ENCODE measurements around the gene PRDX5. TPM values are rescaled to one million over a fixed set of nuclear protein-coding genes. Genes with fewer than 3 reads are reported as not detected.

The PRDX5 gene
- total RNA-seq, 1 experiment from 2014 or later = 267 TPM

DNA sequence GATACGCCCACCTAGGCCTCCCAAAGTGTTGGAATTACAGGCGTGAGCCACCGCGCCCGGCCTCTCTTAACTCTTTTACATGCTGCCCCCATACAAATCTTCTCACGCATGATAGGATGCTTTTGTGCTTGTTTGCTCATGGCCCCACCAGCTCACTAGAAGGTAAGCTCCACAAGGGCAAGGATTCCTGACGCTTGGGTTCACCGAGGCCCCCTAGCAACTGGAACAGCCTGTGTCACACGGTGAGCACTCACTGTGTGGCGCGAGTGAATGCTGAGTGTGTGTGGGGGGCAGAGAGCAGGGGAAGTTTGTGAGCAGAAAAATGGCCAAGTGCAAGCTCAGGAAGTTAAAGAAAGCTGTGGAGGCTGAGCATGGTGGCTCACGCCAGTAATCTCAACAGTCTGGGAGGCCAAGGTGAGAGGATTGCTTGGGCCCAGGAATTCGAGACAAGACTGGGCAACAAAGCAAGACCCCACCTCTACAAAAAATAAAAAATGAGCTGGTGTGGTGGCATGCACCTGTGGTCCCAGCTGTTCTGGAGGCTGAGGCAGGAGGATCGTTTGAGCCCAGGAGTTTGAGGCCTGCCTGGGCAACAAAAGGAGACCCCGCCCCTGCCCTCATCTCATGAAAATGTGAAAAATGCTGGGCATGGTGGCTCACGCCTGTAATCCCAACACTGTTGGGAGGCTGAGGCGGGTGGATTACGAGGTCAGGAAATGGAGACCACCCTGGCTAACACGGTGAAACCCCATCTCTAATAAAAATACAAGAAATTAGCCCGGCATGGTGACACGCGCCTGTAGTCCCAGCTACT is 35.8 kb upstream of the PRDX5 start:
- DNase-seq (ENCODE audit: low read depth, low spot score) = no peak
- Histone ChIP-seq H3K79me2 (ENCODE audit: insufficient read depth, low read length) (no peaks in the 10 kb centered on the region), H4K20me1 (ENCODE audit: insufficient read depth) (no peaks in the 10 kb centered on the region), H3K27ac (ENCODE audit: low read depth, low read length) (no peak overlapping the region), H2AFZ (ENCODE audit: low read depth, low read length, poor library complexity, severe bottlenecking) (no peak overlapping the region), H3K27me3 (ENCODE audit: insufficient read depth, low read length) (no peaks in the 10 kb centered on the region), H3K9me2 (ENCODE audit: insufficient read depth) (no peaks in the 10 kb centered on the region), H3K9ac (ENCODE audit: low read length) (no peak overlapping the region), H3K9me3 (ENCODE audit: control insufficient read depth in 1 of 2, insufficient read depth in 1 of 2, low read depth in 1 of 2, low read length in 2 of 2) (no peaks in the 10 kb centered on the region), H3K36me3 (ENCODE audit: control insufficient read depth in 1 of 2, insufficient read depth in 2 of 2, low read length in 2 of 2) (no peaks in the 10 kb centered on the region; a peak in 1 of 4 replicates), H3K4me1 (ENCODE audit: control insufficient read depth in 1 of 2, insufficient read depth in 2 of 2, low read length in 2 of 2) (peaks cover 14 to 27% of the 10 kb centered on the region in 2 experiments), H3K4me2 (ENCODE audit: low read length) (no peak overlapping the region), H3K4me3 (replicated peaks in 1 of 2; ENCODE audit: low read depth in 1 of 2, low read length in 2 of 2) (no peak overlapping the region)
- ATAC-seq = no peak
- TF ChIP-seq ZNF274 (IDR thresholded peaks at IDR 0.05; ENCODE audit: low read depth, low read length) (no peak), SRF (IDR thresholded peaks at IDR 0.05; ENCODE audit: low read depth) (no peak), ZFX (IDR thresholded peaks at IDR 0.05) (no peak), YY1 (IDR thresholded peaks at IDR 0.05; ENCODE audit: extremely low read depth, insufficient replicate concordance, low read depth, low read length) (no peak), POLR2A (IDR thresholded peaks at IDR 0.05; ENCODE audit: borderline replicate concordance, extremely low read depth, insufficient read depth, insufficient read length) (no peak), RAD21 (IDR thresholded peaks at IDR 0.05; ENCODE audit: low read depth) (no peak), SIN3A (IDR thresholded peaks at IDR 0.05; ENCODE audit: low read depth) (no peak)
- TF ChIP-seq, protein P1, sequence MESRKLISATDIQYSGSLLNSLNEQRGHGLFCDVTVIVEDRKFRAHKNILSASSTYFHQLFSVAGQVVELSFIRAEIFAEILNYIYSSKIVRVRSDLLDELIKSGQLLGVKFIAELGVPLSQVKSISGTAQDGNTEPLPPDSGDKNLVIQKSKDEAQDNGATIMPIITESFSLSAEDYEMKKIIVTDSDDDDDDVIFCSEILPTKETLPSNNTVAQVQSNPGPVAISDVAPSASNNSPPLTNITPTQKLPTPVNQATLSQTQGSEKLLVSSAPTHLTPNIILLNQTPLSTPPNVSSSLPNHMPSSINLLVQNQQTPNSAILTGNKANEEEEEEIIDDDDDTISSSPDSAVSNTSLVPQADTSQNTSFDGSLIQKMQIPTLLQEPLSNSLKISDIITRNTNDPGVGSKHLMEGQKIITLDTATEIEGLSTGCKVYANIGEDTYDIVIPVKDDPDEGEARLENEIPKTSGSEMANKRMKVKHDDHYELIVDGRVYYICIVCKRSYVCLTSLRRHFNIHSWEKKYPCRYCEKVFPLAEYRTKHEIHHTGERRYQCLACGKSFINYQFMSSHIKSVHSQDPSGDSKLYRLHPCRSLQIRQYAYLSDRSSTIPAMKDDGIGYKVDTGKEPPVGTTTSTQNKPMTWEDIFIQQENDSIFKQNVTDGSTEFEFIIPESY (IDR thresholded peaks at IDR 0.05; ENCODE audit: extremely low read depth, insufficient replicate concordance, low read length) = no peak
- ChIA-PET POLR2A (interaction anchor here (1.6 kb wide), 1 partner anchor 19 kb away, joined by 5 read pairs; no protein-coding TSS in a partner anchor), CTCF (no interaction called here), RAD21 (ENCODE audit: low non-redundant PET in 1 of 2, low total read pairs in 2 of 2, uncharacterized antibody in 2 of 2, unreplicated experiment in 2 of 2) (no interaction called here)
- no TSS peak for BruUV-seq (replicated peaks)
- intact Hi-C loops (cut with micrococcal nuclease) = no loop called here

Measured in HCT116 (cell line).